Hematopoietic multipotent progenitor cell treated with erythropoietin and hydrocortisone succinate and interleukin-3 and kit ligand, for 4 days (in vitro differentiated cells): ENCODE results near the gene ZDHHC22.

Experiments
- DNase-seq: peaks from one replicate; pipeline ENCODE4 v3.0.0-alpha.2; 2015

Gene ZDHHC22

DNA sequence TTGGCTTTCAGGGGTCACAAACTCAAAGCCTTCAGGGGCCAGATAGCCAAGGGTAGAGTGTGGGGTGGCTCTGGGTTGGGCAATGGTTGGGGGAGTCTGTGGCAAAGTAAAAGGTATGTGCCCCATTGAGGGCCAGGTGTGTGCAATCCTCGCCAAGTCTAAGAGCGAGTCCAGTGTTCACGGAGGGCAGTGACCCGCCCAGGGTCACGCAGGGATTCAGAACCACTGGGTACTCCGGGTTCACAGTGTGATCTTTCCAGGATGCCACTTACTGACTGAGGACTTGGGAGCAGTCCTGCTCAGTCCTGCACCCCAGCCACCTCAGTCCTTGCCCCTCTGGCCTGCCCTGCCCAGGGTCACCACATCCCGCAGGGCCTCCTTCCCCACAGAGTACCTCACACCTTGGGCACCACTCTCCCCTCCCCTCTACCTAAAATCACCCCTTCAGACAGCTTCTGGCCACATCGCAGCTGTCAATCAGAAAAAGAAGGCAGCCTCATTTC is 15.7 kb downstream of the ZDHHC22 start:
- no peak for DNase-seq

DNA sequence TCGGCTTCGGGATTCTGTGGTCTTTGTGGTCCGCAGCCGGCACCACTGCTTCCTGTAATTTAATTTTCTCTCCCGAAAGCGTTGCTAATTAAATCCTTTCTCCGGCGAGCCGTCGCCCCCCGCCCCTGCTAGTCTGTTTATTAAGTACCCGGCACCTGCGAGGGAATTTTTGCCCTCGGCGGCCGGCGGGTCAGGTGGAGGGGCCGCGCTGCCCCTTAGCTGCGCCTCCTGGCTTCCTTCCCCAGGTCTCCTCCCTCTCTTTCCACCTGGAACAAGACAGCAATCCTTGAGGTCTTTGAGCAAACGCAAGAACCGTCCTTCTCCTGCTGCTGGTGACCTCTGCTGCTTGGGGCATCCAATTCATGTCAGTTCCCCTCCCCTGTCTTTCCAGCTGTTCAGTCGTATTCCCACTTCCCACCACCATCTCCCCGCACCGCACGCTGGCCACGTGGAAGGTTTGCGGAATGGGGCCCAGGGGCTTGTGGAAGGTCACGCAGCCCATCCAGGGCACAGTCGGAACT is 16.2 kb downstream of the ZDHHC22 start:
- DNase-seq: no peak

DNA sequence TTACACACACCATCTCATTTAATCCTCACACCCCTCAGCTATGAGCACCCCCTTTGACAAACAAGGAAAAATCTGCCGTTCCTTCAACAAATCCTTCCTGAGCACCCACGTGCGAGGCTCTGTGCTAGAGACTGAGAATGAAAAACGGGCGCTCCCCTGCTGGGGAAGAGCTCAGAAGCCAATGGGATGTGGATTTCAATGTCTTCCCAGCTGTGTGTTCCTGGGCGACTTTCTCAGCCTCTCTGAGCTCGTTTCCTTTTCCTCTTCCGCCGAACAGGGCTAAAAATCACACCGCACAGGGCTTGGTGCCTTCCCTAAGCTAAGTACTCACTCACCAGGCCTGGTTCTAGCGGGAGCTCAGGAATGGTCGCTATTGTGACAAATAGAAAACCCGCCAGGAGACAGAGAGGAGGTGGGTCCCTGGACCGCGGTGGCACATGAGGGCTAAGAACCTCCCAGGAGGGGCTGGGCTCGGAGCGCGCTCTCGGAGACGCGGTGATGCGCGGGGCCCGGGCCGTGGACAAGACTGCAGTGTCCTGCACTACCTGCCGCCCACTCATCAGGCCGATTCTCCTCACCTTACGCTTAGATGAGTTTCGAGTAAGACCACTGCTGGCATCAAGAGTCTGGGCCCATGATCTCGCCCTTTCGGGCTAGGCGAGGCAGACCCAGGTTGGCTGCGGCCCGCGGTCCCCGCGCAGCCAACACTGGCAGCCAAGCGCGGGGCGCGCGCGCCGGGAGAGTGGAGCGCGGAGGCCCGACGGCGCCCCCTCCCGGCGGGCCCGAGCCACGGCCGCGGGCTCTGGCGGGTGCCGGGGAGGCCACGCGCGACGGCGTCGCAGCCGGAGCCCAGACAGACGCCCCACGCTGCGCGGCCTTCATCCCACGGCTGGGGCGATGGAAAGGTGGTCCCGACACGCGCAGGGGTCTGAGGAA is 17.0 kb downstream of the ZDHHC22 start:
- DNase-seq: peak; percentile 61

DNA sequence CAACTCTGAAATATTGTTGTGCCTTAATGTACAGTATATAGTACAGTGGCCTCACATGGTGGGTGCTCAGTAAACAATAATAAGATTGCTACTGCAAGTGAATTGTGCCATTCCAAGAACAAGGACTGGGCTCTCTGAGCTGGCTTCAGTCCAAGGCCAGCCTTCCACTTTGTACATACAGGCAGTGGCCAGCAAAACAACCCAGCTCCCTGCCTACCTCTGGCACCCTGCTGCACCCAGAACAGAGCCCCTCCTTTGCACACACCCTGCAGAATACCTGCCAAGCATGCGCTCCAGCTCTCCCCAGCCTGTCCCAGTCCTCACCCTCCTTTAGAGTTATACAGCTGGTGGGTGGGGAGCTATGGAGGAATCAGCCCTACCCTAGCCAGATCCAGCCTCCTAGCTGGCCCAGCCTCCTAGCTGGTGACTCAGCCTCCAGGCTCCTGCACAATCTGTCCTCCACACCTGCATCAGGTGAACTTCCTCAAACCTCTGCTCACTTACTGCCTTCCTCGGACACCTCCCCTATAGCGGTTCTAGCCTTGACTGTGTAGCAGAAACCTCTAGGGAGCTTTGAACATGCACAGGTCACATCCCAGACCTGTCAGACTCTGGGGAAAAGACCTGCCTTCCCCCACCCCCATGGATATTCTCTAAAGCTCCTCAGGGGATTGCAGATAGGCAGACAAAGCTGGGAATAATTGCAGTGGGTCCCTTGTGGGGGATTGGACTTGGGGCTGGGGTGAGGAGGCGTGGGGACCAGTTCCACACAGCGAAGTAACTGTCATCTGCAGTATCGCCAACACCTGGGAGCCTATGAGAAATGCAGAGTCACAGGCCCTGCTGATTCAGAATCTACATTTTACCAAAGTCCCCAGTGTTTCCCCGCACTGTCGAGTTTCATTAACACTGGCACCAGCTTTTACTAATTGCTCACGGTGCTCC is 17.9 kb downstream of the ZDHHC22 start:
- DNase-seq: no peak

DNA sequence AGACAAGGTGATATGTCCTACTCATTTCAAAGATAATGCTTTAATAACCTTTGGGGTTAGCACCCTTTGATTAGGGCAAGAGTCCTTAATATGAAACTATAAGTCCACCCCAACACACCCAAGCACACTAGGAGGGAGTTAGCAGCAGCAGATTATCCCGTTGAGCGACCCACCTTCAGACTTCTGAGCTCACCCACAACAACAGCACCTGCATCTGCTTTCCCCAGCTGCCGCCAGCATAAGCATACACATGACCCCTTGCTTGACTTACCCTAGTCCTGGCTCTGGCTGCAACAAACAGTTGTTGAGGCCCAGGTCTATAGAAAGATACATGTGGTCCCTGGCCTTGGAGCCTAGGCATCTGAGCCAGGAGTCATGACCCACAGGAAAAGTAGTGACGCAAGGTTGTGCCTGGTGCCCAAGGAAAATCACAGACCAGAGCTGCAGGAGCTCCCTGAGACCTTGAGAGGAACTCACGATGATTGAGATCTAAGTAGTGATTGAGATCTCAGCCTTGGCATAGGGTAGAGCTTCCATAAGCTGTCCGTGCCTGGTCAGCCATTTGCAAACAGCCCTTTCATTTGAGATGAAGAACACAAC is 19.0 kb downstream of the ZDHHC22 start:
- no peak for DNase-seq

DNA sequence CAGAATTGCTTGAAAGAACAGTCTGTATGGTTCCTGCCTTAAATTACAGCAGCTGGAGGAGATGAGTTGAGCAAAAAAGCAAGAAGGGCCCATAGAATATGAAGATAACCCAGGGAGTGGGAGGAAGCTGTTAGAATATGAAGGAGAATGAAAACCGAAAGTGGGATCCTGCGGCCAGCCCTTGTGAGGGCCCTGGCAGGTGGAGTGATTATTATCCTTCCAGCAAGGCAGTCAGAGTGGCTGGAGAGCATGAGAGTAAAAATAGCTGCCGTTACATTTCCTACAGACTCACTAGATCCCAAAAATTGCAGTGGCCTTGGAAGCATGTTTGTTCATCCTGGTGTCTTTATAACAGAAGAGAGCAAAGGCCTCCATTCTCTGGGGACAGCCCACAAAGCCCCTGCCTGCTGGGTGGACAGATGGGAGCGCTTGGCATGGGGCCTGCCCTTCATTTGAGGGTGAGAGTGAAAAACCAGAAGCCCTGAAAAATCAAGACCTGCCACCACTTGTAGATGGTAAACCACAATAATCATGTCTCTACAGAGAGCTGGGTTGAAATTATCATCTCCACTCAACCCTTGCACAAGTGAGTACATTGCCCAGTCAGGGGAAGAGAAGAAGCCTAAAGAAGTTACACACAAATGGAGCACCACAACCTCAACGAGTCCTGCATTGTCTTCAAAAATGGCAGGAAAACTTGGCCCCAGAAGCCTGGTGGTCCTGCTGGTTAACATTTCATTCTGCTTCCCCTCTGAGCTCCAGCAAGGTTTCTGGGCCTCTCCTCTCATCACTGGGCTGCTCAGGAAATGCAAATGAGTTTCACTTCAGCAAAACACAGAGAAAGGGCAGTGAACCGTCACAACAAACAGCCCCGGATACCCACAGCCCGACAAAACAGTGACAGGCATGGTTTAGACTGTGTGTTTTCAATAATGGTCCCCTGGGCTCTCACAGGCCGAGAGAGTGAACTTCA is 20.5 kb downstream of the ZDHHC22 start:
- DNase-seq: no peak

DNA sequence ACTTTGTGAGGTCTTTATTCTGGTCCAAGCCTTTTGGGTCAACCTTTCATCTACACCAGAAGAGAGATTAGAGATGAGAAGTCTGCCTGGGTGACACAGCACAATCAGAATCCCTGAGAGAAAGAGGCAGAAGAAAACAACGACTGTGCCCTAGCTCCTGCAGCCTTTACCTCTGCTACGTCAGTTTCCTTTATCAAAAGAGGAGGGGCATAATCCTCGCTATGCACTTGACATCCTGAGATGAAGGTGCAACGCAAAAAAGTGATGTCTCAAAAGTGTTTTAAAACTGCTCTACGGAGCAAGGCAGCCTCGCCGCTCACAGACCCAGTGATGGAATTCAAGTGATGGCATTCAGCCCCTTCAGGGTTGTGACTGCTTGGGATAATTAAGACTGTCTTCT is 21.7 kb downstream of the ZDHHC22 start:
- no peak for DNase-seq

DNA sequence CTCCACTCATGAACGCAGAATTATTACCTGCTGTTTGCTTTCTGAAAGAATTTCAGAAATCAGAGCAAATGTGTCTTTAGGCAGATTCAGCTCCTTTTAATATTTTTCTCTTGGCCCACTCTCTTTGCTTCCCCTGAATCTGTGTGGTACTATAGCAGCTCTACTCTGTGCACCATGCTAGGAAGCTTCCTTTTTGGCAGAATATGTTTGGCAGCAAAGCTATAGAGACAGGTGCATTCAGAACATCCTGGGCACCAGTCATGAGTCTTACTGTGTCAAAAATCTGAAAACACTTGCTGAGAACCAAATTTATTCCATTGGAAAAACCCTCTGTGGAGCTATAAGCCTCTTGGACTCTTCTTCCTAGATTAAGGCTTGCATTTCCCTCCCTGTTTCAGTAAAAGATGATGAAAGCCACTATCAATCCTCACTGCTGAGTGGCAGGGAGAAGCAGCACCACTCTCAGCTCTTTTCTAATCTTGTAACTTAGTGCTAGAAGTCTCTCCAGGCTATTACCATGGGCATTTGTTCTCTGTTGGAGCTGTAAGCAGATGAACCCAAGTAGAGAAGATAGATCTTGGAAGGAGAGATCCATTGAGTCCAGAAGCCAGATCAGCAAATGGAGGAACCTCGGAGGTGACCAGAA is 25.3 kb downstream of the ZDHHC22 start:
- no peak for DNase-seq

DNA sequence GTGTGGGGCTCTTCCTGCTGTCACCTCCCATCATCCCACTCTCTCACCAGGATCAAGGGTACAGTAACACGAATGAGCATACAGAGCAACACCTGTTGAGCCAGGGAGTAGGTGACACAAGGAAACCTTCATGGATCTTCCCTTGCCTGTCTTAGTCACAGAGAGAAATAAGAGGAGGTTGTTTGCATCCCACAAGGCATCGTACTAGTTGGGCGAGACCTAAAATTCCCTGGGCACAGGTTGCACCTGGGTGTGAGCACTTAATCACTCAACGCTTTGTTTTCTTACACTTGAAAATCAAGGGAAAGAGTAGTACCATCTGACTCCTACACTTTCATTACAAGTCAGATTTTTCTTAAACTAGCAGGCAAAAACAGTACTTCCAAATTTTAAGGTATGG is 27.0 kb downstream of the ZDHHC22 start:
- DNase-seq: no peak

DNA sequence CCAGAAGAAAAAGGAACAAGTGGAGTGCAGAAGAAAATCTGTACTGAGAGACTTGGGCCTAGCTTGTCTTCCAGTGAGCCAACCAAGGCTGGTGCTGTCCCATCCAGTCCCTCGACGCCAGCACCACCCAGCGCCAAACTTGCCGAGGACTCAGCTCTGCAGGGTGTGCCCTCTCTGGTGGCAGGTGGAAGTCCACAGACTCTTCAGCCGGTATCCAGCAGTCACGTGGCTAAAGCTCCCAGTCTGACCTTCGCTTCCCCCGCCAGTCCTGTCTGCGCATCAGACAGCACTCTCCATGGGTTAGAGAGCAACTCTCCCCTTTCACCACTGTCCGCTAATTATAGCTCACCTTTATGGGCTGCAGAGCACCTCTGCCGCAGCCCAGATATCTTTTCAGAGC is 27.9 kb downstream of the ZDHHC22 start:
- DNase-seq: no peak

DNA sequence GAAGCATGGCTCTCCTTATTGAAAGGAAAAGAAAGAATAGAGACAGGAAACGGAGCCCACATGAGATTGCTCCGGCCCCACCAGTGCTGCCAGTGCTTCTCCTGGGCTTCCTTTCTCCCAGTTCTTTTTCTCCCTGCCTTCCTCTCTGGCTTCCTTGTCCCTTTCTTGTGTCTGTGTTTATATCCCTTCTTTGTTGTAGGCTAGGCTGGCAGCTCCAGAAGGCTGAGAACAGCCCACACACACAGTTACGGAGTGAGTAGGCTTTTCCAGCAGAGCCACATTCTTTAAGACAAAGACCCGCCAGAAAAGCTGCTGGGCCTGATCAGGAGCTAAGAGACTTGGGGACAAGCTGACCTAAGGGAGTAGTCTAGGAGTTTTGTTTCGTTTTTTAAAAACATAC is 30.6 kb downstream of the ZDHHC22 start:
- DNase-seq: no peak

DNA sequence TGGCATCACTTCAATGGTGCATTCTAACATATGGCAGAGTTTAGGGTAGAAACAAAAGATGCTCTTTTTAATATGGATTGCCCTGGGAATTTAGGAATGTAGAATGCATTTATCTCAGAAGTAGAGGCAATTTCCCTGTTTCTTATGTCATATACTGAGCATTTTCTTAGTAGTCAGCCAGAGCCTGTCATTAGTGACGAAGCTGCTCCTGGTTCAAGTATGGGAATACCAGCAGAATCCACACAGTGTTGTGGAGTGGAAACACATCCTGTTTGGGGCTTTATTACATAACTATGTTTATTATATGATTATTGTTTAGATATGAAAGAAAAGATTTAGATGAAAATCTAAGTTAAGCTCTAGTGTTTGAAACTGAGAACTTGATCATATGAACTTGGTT is 31.3 kb downstream of the ZDHHC22 start:
- DNase-seq: no peak

DNA sequence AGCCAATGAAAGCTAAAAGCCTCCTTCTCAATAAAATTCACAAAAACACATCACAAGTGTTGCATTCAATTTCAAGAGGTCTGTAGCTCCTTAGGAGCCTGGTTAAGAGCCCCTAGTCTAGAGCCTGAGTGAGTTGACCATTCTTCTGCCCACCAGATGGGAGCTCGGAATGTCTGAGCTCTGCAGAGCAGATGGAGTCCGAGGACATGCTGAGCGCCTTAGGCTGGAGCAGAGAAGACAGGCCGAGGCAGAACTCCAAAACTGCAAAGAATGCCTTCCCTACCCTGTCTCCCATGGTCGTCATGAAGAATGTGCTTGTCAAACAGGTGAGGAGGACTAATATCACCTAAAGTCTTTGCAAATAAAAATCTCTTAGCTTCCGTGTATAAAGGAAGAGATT is 31.9 kb downstream of the ZDHHC22 start:
- DNase-seq: no peak

DNA sequence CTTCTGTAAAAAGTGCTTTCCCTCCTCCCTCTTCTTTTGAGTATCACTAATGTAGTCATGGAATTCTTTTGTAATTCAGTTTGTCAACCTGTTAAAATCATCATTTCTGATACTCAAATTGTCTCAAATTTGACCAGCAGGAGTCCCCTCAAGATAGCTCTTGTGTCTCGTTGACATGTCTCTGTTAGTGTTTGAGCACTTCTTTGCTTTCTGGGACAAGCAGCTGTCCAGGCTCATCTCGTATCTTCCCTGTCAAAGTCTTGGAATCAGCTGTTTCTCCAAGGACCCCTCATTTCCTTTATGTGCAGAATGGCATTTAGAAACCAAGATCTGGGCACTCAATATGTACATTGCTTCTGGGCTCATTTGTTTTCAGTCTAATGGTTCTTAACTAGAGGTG is 32.8 kb downstream of the ZDHHC22 start:
- no peak for DNase-seq

DNA sequence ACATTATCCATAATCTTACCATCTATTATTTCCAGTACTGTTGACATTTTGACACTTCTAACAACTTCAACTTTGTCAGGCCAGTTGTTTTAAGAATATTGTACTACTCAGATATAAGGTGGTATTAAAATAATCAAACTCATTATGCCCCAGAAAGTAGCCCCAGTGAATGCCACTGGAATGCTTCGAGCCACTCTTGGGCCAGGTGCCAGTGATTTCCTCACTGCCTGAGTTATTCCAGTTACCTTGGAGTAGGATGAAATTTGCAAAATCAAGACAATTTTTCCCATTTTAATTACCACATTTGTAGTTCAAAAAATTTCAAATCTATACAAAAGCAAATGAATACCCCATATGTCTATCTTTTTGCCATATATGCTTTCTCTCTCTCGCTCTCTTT is 34.4 kb downstream of the ZDHHC22 start:
- no peak for DNase-seq

DNA sequence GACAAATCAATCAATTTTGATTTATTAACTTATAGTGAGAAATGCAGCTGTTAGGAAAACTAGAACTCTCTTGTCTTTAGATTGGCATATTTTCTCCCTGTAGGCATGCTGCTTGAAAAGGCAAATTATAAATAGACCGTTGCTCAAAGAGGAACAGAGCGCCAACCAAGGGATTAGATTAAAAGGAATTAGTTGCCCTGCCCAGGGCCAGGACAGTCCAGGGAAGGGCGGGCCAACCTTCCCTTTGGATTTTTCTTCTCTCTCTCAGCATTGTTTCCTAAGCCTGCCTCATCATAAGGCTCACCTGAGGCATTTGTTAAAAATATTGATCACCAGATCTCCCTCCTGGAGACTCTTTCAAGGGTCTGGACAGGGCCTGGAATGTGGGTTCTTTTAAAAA is 34.9 kb downstream of the ZDHHC22 start:
- no peak for DNase-seq

DNA sequence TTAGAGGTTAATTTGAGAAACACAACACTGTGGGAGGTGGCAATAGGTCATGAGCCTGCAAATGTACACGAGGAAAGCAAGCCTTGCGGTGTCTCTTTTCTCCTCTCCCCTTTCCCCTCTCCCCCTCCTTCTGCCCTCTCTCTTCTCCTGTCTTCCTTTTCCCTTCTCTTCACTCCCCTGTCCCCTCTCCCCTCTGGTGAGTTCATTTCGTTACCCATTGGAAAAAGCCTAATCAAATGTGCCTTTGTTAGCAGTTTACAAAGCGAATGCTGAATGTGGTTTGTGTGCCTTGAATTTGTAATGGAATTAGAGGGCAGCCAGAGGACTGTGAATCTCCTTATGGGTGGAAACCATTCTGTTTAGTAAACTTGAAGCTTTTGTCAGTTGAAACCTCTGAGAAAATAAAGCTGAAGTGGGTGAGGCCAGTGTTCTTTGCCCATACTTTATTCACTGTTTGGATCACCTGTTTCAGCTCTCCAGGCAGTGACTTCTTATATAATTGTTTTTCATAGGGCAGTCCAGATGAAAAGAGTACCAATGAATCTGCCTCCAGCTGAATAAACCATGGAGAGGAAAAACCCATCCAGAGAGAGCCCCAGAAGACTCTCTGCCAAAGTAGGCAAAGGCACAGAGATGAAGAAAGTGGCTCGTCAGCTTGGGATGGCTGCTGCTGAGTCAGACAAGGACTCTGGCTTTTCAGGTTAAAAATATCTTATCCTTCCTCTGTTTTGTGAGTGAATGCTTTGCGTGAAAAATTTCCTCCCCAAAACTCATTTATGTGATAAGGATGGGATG is 36.2 kb downstream of the ZDHHC22 start:
- DNase-seq: no peak

DNA sequence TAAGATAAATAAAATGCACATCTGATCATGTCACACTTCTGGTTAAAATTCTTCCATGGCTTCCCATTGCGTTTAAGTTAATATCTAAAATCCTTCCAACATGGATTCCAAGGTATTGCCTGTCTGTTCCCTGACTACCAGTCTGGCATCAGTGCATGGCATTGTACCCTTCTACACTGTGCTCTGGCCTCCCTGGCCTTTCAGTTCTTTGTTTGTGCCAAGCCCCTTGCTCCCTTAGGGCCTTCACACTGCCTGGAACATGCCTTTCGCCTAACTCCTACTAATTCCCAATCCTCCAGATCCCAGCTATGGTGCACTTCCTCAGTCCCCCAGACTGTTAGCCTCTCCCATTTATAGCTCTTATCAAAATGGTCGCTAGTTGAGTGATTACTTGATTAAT is 37.2 kb downstream of the ZDHHC22 start:
- no peak for DNase-seq

DNA sequence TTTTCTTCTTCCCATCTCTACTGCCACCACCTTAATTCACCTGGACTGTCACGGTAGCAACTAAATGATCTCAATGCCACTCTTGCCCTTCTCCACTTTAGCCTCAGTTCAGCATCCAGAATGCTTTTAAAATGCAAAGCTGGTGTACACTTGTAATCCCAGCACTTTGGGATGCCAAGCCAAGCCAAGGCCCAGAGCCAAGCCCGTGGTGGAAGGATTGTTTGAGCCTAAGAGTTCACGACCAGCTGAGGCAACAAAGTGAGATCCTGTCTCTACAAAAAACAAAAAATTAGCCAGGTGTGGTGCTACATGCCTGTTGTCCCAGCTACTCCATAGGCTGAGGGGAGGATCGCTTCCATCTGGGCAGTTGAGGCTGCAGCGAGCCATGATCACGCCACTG is 37.6 kb downstream of the ZDHHC22 start:
- DNase-seq: no peak

DNA sequence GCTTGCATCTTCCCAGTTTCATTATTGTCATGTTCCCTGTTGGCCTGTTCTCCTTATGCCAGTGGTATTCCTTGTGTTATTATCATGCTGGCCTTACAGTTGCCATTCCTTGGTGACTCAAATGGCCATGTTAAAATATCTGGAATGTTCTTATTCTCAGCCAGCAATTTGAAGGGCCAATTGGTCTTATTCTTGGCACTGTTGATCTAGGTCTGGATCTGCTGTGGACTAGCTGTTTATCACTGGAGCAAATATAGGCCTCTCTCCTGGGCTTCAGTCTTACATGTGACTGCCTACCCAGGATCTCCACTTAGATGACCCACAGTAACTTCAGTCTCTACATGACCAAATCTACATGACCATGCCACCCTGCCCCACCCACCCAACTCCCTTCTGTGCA is 38.1 kb downstream of the ZDHHC22 start:
- DNase-seq: no peak
